Astrocyte (in vitro differentiated cells and primary cell): Measurements from ENCODE around the gene TEX38. TPM values are rescaled to one million over a fixed set of nuclear protein-coding genes. Genes with fewer than 3 reads are reported as not detected.

ENCODE experiments used
- DNase-seq: peaks from one replicate; pipeline ENCODE4 v3.0.0-alpha.2; 2010; ENCODE audit warnings: low read depth
- FAIRE-seq: peaks from 2 replicates; lab custom pipeline; 2011; peaks lifted over from hg19 to GRCh38; lab: Jason Lieb, UNC
- H2AFZ ChIP-seq: 2 replicates; pipeline ENCODE4 v1.6.0; 2012; ENCODE audit warnings: low read depth, low read length, inconsistent platforms
- H3K27ac ChIP-seq: 2 replicates; pipeline ENCODE4 v1.5.1; 2011; ENCODE audit warnings: low read depth, low read length, inconsistent platforms
- H3K27me3 ChIP-seq: 2 replicates; pipeline ENCODE4 v1.6.0; 2011; ENCODE audit warnings: low read length, inconsistent platforms; ENCODE audit not compliant: insufficient read depth
- H3K36me3 ChIP-seq: 2 replicates; pipeline ENCODE4 v1.5.1; 2011; ENCODE audit warnings: low read length, inconsistent platforms; ENCODE audit not compliant: insufficient read depth
- H3K4me1 ChIP-seq: 2 replicates; pipeline ENCODE4 v1.5.1; 2011; ENCODE audit warnings: low read length, inconsistent platforms; ENCODE audit not compliant: insufficient read depth
- H3K4me2 ChIP-seq: 2 replicates; pipeline ENCODE4 v1.6.0; 2012; ENCODE audit warnings: low read length, inconsistent platforms
- H3K4me3 ChIP-seq: 2 replicates; pipeline ENCODE4 v1.5.1; 2011; ENCODE audit warnings: low read depth, mild to moderate bottlenecking, low read length, inconsistent platforms; ENCODE audit not compliant: insufficient read depth
- H3K79me2 ChIP-seq: 2 replicates; pipeline ENCODE4 v1.6.0; 2012; ENCODE audit warnings: mild to moderate bottlenecking, low read length, inconsistent platforms; ENCODE audit not compliant: insufficient read depth
- H3K9ac ChIP-seq: 2 replicates; pipeline ENCODE4 v1.6.0; 2012; ENCODE audit warnings: mild to moderate bottlenecking, low read length, inconsistent platforms
- H3K9me3 ChIP-seq: 2 replicates; pipeline ENCODE4 v1.5.1; 2012; ENCODE audit warnings: low read depth, mild to moderate bottlenecking, low read length, inconsistent platforms; ENCODE audit not compliant: insufficient read depth
- H4K20me1 ChIP-seq: 2 replicates; pipeline ENCODE4 v1.6.0; 2012; ENCODE audit warnings: low read length, inconsistent platforms; ENCODE audit not compliant: insufficient read depth
- H3K27ac Mint-ChIP-seq: one replicate; pipeline ENCODE4 v1.8.0; 2021; ENCODE audit warnings: mild to moderate bottlenecking, mixed read lengths; ENCODE audit not compliant: unreplicated experiment
- H3K27me3 Mint-ChIP-seq: one replicate; pipeline ENCODE4 v1.8.0; 2021; ENCODE audit warnings: low read depth, mixed read lengths; ENCODE audit not compliant: unreplicated experiment
- H3K36me3 Mint-ChIP-seq: one replicate; pipeline ENCODE4 v1.8.0; 2021; ENCODE audit warnings: low read depth, mixed read lengths; ENCODE audit not compliant: unreplicated experiment
- H3K4me1 Mint-ChIP-seq: one replicate; pipeline ENCODE4 v1.8.0; 2021; ENCODE audit warnings: low read depth, mixed read lengths; ENCODE audit not compliant: unreplicated experiment
- H3K4me3 Mint-ChIP-seq: one replicate; pipeline ENCODE4 v1.8.0; 2021; ENCODE audit warnings: mild to moderate bottlenecking, moderate library complexity, mixed read lengths; ENCODE audit not compliant: unreplicated experiment
- H3K9me3 Mint-ChIP-seq: one replicate; pipeline ENCODE4 v1.8.0; 2021; ENCODE audit warnings: mild to moderate bottlenecking, mixed read lengths; ENCODE audit not compliant: unreplicated experiment
- EZH2 ChIP-seq: IDR thresholded peaks from 2 replicates; pipeline ENCODE4 v1.6.1; 2012; ENCODE audit warnings: mild to moderate bottlenecking, low read length, inconsistent platforms; ENCODE audit not compliant: insufficient read depth
- total RNA-seq: library from RNA; stranded (reverse); gene quantifications from 2 replicates; pipeline ENCODE4 v1.2.1, GENCODE V29; 2021
- TF ChIP-seq, protein P1 (sequence below): IDR thresholded peaks from 2 replicates; pipeline ENCODE4 v1.5.1; 2011; ENCODE audit warnings: low read depth, mild to moderate bottlenecking, inconsistent platforms, low read length, moderate library complexity; ENCODE audit not compliant: insufficient read depth

The TEX38 gene
- total RNA-seq, 1 donor from 2014 or later: not detected

DNA sequence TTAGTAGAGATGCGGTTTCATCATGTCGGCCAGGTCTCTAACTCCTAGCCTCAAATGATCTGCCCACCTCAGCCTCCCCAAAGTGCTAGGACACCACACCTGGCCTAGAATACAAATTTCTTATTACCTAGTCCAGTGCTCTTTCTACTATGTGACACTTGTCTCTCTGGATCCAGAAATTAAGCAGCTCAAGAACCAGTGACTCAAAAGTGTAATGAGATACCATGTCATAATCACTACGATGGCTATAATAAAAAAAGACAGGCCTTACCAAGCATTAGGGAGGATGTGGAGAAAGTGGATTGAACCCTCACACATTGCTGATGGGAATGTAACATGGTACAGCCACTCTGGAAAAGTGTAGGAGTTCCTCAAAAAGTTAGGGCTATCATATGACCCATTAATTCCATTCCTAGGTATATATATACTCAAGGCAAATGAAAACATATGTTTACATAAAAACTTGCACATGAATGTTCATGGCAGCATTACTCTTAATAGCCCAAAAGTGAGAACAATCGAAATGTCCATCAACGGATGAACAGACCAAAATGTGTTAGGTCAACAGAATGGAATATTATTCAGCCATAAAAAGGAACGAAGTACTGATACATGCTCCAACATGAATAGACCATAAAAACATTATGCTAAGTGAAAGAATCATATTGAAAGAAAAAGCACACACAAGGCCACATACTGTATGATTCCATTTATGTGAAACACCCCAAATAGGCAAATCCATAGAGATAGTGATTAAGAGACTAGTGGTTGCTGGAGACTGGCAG is 8.3 kb downstream of the TEX38 start:
- H2AFZ ChIP-seq: no peak overlapping the region
- no peak overlapping the region for H3K27ac Mint-ChIP-seq
- H3K4me3 Mint-ChIP-seq: no peak overlapping the region
- no peaks in the 10 kb centered on the region for H3K27me3 Mint-ChIP-seq
- DNase-seq (no peak), FAIRE-seq (no peak)
- TF ChIP-seq, protein P1, sequence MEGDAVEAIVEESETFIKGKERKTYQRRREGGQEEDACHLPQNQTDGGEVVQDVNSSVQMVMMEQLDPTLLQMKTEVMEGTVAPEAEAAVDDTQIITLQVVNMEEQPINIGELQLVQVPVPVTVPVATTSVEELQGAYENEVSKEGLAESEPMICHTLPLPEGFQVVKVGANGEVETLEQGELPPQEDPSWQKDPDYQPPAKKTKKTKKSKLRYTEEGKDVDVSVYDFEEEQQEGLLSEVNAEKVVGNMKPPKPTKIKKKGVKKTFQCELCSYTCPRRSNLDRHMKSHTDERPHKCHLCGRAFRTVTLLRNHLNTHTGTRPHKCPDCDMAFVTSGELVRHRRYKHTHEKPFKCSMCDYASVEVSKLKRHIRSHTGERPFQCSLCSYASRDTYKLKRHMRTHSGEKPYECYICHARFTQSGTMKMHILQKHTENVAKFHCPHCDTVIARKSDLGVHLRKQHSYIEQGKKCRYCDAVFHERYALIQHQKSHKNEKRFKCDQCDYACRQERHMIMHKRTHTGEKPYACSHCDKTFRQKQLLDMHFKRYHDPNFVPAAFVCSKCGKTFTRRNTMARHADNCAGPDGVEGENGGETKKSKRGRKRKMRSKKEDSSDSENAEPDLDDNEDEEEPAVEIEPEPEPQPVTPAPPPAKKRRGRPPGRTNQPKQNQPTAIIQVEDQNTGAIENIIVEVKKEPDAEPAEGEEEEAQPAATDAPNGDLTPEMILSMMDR: no peak
- TF ChIP-seq EZH2: no peak
- no peak overlapping the region for H3K9ac ChIP-seq
- no peaks in the 10 kb centered on the region for H3K79me2 ChIP-seq
- H3K27me3 ChIP-seq: no peaks in the 10 kb centered on the region
- no peak overlapping the region for H3K4me3 ChIP-seq
- H3K4me2 ChIP-seq: no peak overlapping the region
- peaks cover 22% of the 10 kb centered on the region for H3K4me1 Mint-ChIP-seq
- no peaks in the 10 kb centered on the region for H3K9me3 ChIP-seq
- H3K9me3 Mint-ChIP-seq: no peaks in the 10 kb centered on the region
- peaks cover 26% of the 10 kb centered on the region for H3K36me3 ChIP-seq
- H3K36me3 Mint-ChIP-seq: peaks cover 19% of the 10 kb centered on the region
- no peaks in the 10 kb centered on the region for H3K4me1 ChIP-seq
- H4K20me1 ChIP-seq: no peaks in the 10 kb centered on the region
- H3K27ac ChIP-seq: no peak overlapping the region

DNA sequence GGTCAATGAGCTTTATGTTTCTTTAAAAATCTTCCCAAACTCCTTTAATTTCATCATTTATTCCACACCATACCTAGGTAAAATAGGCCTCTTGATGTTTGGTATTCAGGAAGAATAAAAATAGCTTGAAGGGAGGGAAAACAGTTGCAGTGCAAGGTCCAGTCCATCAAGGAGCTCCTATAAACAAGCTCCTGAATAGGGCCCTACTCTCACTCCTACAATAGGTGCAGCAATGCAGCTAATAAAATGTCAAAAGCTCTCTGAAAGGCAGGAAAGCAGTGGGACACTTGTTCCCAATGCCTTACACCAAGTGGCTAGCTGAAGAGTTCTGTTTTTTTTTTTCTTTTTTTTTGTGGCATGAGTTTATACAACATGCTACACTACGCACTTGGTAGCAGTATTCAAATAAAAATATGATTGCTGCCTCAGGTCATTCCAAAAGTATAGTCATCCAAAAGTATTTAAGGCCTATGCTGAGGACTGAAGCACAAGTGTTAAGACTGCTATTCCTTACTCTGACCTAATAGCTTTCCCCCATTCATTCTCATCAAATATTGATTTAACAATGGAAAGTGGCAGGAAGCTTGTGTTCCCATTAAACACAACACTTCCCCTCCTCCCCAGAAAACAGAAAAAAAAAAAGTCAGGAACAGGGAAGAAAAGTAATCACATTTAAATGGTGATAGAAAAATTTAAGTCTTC is 9.8 kb downstream of the TEX38 start:
- Mint-ChIP-seq H3K9me3 (no peaks in the 10 kb centered on the region), H3K27me3 (no peaks in the 10 kb centered on the region), H3K27ac (no peak overlapping the region), H3K4me1 (peaks cover 13% of the 10 kb centered on the region), H3K36me3 (peaks cover 18% of the 10 kb centered on the region), H3K4me3 (no peak overlapping the region)
- H3K9me3 ChIP-seq: no peaks in the 10 kb centered on the region
- no peak overlapping the region for H3K4me2 ChIP-seq
- DNase-seq (no peak), FAIRE-seq (no peak)
- H3K79me2 ChIP-seq: no peaks in the 10 kb centered on the region
- H3K36me3 ChIP-seq: peaks cover 35% of the 10 kb centered on the region
- H3K4me3 ChIP-seq: no peak overlapping the region
- H2AFZ ChIP-seq: no peak overlapping the region
- no peak for TF ChIP-seq EZH2
- TF ChIP-seq, protein P1: no peak
- no peaks in the 10 kb centered on the region for H3K4me1 ChIP-seq
- H3K27ac ChIP-seq: no peak overlapping the region
- no peak overlapping the region for H3K9ac ChIP-seq
- H4K20me1 ChIP-seq: no peaks in the 10 kb centered on the region
- H3K27me3 ChIP-seq: no peaks in the 10 kb centered on the region
